ENCODE data around the gene C16orf92.

The C16orf92 gene

DNA sequence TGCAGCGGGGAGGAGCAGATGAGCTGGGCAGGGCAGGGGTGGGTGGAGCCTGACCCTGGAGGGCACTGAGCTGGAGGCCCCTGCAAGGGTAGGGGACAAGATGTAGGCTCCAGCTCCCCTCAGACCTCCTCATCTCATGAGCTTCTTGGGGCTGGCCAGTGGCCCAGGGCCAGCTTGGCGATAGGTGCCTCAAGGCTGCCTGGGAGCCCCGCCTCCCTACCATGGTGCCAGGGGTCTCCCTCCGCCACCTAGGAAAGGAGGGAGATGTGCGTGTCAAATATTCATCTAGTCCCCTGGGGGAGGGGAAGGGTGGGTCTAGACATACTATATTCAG is 31.5 kb upstream of the C16orf92 start:
- no peaks in the 10 kb centered on the region for H3K9me3 ChIP-seq (ENCODE audit: control insufficient read depth, low read length)
- no peaks in the 10 kb centered on the region for H3K36me3 ChIP-seq (ENCODE audit: control insufficient read depth, insufficient read depth, low read length)
- peaks cover 6% of the 10 kb centered on the region for H3K4me1 ChIP-seq
- TF ChIP-seq, protein P1, sequence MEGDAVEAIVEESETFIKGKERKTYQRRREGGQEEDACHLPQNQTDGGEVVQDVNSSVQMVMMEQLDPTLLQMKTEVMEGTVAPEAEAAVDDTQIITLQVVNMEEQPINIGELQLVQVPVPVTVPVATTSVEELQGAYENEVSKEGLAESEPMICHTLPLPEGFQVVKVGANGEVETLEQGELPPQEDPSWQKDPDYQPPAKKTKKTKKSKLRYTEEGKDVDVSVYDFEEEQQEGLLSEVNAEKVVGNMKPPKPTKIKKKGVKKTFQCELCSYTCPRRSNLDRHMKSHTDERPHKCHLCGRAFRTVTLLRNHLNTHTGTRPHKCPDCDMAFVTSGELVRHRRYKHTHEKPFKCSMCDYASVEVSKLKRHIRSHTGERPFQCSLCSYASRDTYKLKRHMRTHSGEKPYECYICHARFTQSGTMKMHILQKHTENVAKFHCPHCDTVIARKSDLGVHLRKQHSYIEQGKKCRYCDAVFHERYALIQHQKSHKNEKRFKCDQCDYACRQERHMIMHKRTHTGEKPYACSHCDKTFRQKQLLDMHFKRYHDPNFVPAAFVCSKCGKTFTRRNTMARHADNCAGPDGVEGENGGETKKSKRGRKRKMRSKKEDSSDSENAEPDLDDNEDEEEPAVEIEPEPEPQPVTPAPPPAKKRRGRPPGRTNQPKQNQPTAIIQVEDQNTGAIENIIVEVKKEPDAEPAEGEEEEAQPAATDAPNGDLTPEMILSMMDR (IDR thresholded peaks at IDR 0.05), result no peak
- H3K27ac ChIP-seq, result no peak overlapping the region
- H3K4me3 ChIP-seq (ENCODE audit: low read depth, low read length), result no peak overlapping the region
- H3K4me2 ChIP-seq (ENCODE audit: low read length), result no peak overlapping the region
- H3K9ac ChIP-seq, result no peak overlapping the region
- no peaks in the 10 kb centered on the region for H3K27me3 ChIP-seq (ENCODE audit: control insufficient read depth, insufficient read depth, low read length)
- H2AFZ ChIP-seq, result no peak overlapping the region
- no peaks in the 10 kb centered on the region for H3K79me2 ChIP-seq

DNA sequence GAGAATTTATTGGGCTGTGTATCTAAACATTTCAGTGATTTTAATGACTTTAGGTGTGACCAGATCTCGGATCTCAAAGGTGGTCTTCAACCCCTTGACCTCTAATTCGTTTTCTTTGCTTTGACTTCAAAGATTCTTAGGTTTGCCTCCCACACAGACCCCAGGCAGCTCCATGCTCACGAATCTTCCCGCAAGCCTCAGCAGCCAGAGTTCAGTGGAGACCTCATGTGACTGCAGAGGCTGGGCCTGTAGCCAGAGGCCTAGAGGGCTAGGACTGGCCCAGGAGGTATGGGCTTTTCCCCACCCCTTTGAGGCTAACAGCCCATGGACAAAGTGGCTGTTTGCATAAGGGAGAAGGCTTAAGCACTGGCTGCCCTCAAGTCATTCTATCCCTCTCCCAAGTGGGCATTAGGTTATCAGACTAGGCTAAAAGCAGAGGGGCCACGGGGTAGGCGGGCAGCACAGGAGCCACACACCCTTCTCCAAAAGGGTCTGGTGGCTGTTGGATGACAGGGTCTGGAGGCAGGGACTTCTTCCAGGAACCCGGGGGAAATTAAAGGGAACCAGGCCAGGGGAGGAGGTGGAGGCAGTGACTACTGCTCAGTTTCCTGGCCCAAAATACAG is 30.5 kb upstream of the C16orf92 start:
- H3K27me3 ChIP-seq (ENCODE audit: control insufficient read depth, insufficient read depth, low read length), result no peaks in the 10 kb centered on the region
- peaks cover 10% of the 10 kb centered on the region for H3K4me1 ChIP-seq
- no peaks in the 10 kb centered on the region for H3K9me3 ChIP-seq (ENCODE audit: control insufficient read depth, low read length)
- H3K9ac ChIP-seq, result no peak overlapping the region
- H3K79me2 ChIP-seq, result peaks cover 5% of the 10 kb centered on the region
- H3K36me3 ChIP-seq (ENCODE audit: control insufficient read depth, insufficient read depth, low read length), result no peaks in the 10 kb centered on the region
- no peak overlapping the region for H3K4me2 ChIP-seq (ENCODE audit: low read length)
- TF ChIP-seq, protein P1 (IDR thresholded peaks at IDR 0.05), result no peak
- H3K4me3 ChIP-seq (ENCODE audit: low read depth, low read length), result no peak overlapping the region
- H3K27ac ChIP-seq, result no peak overlapping the region
- no peak overlapping the region for H2AFZ ChIP-seq

DNA sequence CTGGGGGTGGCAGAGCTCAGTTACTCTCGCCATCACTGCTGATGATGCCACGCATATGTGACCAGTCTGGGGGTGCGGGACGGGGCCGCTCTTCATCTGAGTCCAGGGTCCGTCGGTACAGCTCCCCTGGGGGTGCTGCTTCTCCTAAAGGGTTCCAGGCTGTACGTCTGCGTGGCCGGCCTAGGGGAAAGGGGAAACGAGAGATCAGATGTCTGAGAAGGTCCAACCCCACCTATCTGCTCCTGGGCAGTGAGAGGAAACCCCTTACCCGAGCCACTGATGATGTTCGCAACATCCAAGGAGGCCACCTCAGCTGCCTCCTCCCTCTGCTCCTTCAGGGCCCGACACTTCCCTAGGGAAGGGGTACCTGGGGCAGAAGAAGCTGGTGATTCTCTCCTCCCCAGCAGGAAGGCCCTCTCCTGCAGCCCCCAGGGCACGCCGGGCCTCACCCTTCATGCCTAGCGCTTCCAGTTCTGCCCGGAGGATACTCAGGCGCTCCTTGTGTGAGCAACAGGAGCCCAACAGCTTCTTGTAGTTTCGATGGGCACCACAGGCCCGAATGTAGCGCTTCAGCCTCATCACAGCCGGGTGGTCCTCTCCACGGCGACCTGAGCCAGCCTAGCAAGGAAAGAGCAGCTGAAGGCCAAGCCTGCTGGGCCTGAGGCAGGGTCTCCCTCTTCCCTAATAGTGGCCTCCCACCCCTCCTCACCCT is 29.7 kb upstream of the C16orf92 start:
- no peak overlapping the region for H3K27ac ChIP-seq

DNA sequence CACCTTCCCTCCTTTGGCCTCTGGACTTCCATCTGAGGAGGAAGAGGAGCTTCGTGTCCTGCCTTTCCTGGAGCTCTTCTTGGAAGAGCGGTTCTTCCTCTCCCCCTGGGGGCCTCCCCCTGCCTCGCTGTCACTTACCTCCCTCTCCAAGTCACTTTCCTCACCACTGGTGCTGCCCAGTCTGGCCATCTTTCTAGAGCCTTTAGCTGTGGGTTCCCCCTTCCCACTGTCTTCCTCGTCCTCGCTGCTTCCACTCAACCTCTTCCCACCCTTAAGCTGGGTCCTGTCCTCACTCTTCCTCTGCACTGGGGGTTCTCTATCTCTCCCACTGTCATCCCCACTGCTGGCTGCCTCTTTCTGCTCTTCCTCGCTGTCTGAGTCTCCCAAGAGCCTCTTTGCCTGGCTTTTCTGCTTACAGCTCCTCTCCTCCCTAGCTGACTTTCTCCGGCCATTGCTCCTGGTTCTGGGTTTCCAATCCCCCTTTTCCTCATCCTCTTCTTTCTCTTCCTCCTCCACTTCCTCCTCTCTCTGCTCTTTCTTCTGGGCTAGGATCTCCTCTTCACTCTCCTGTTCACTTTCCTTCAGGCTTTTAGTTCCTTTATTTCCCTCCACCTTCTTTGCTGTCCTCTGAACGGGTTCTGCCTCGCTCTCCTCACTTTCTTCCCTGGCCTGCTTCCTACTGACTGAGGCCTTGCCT is 28.9 kb upstream of the C16orf92 start:
- no peaks in the 10 kb centered on the region for H3K9me3 ChIP-seq (ENCODE audit: control insufficient read depth, low read length)
- H2AFZ ChIP-seq, result no peak overlapping the region
- H3K4me3 ChIP-seq (ENCODE audit: low read depth, low read length), result no peak overlapping the region
- no peak overlapping the region for H3K4me2 ChIP-seq (ENCODE audit: low read length)
- no peaks in the 10 kb centered on the region for H3K27me3 ChIP-seq (ENCODE audit: control insufficient read depth, insufficient read depth, low read length)
- no peaks in the 10 kb centered on the region for H3K36me3 ChIP-seq (ENCODE audit: control insufficient read depth, insufficient read depth, low read length)
- peaks cover 5% of the 10 kb centered on the region for H3K79me2 ChIP-seq
- H3K27ac ChIP-seq, result no peak overlapping the region
- TF ChIP-seq, protein P1 (IDR thresholded peaks at IDR 0.05), result no peak
- peaks cover 10% of the 10 kb centered on the region for H3K4me1 ChIP-seq
- H3K9ac ChIP-seq, result no peak overlapping the region

More for the DNA sequence above, 29.7 kb upstream of the C16orf92 start:
- Histone ChIP-seq H3K79me2 (peaks cover 5% of the 10 kb centered on the region), H2AFZ (no peak overlapping the region), H3K27me3 (ENCODE audit: control insufficient read depth, insufficient read depth, low read length) (no peaks in the 10 kb centered on the region), H3K4me3 (ENCODE audit: low read depth, low read length) (no peak overlapping the region), H3K9ac (no peak overlapping the region), H3K4me2 (ENCODE audit: low read length) (no peak overlapping the region), H3K36me3 (ENCODE audit: control insufficient read depth, insufficient read depth, low read length) (no peaks in the 10 kb centered on the region), H3K9me3 (ENCODE audit: control insufficient read depth, low read length) (no peaks in the 10 kb centered on the region), H3K4me1 (peaks cover 10% of the 10 kb centered on the region)
- TF ChIP-seq, protein P1 (IDR thresholded peaks at IDR 0.05), result no peak
